NCI-H2029 treated with DMSO at 0.1 percent for 48 hours (cell line): ENCODE results near the gene STK10.

Experiments
- DNase-seq: peaks from one replicate; lab custom pipeline; 2025; lab: John Stamatoyannopoulos, UW

Gene STK10

GRCh38 chr5:172188893-172189692, 1.1 kb upstream of the STK10 start:
- no peak for DNase-seq

GRCh38 chr5:172187118-172188032, 649 bp downstream of the STK10 start:
- no peak for DNase-seq

- no peak for DNase-seq
Observed at GRCh38 chr5:172186114-172186695, 1.8 kb downstream of the STK10 start.

- DNase-seq, result no peak
Observed at GRCh38 chr5:172185096-172185461, 2.9 kb downstream of the STK10 start.

GRCh38 chr5:172183881-172184280, 4.1 kb downstream of the STK10 start:
- DNase-seq, result no peak

- no peak for DNase-seq
Observed at GRCh38 chr5:172182291-172182690, 5.7 kb downstream of the STK10 start.

- no peak for DNase-seq
Observed at GRCh38 chr5:172180936-172181335, 7.1 kb downstream of the STK10 start.

- no peak for DNase-seq
Observed at GRCh38 chr5:172178991-172179989, 8.7 kb downstream of the STK10 start.

GRCh38 chr5:172178301-172178987, 9.6 kb downstream of the STK10 start:
- DNase-seq, result no peak

- DNase-seq, result no peak
Observed at GRCh38 chr5:172177176-172177575, 10.8 kb downstream of the STK10 start.

- DNase-seq, result no peak
Observed at GRCh38 chr5:172175263-172175719, 12.7 kb downstream of the STK10 start.

GRCh38 chr5:172173564-172174153, 14.4 kb downstream of the STK10 start:
- no peak for DNase-seq

GRCh38 chr5:172172912-172173563, 15.0 kb downstream of the STK10 start:
- no peak for DNase-seq

- DNase-seq, result no peak
Observed at GRCh38 chr5:172171118-172171517, 16.9 kb downstream of the STK10 start.

- no peak for DNase-seq
Observed at GRCh38 chr5:172170251-172170701, 17.7 kb downstream of the STK10 start.

- DNase-seq, result no peak
Observed at GRCh38 chr5:172169216-172169615, 18.8 kb downstream of the STK10 start.

- no peak for DNase-seq
Observed at GRCh38 chr5:172168311-172168710, 19.7 kb downstream of the STK10 start.

GRCh38 chr5:172167895-172168294, 20.1 kb downstream of the STK10 start:
- no peak for DNase-seq

GRCh38 chr5:172166030-172166826, 21.8 kb downstream of the STK10 start:
- DNase-seq, result no peak
